Measurements from ENCODE around the gene RANBP3.

- TF ChIP-seq NRF1 (IDR thresholded peaks at IDR 0.05; ENCODE audit: low read depth, low read length) (no peak), TEAD4 (IDR thresholded peaks at IDR 0.05; ENCODE audit: borderline replicate concordance, insufficient read depth) (no peak), REST (IDR thresholded peaks at IDR 0.05; ENCODE audit: low read depth, low read length) (no peak), TCF12 (IDR thresholded peaks at IDR 0.05) (no peak), IRF3 (IDR thresholded peaks at IDR 0.05; ENCODE audit: low read depth, low read length) (no peak), YY1 (IDR thresholded peaks at IDR 0.05; ENCODE audit: low read depth) (no peak), POLR2AphosphoS5 (IDR thresholded peaks at IDR 0.05; ENCODE audit: low read depth, low read length) (no peak)
- TF ChIP-seq, protein P1, sequence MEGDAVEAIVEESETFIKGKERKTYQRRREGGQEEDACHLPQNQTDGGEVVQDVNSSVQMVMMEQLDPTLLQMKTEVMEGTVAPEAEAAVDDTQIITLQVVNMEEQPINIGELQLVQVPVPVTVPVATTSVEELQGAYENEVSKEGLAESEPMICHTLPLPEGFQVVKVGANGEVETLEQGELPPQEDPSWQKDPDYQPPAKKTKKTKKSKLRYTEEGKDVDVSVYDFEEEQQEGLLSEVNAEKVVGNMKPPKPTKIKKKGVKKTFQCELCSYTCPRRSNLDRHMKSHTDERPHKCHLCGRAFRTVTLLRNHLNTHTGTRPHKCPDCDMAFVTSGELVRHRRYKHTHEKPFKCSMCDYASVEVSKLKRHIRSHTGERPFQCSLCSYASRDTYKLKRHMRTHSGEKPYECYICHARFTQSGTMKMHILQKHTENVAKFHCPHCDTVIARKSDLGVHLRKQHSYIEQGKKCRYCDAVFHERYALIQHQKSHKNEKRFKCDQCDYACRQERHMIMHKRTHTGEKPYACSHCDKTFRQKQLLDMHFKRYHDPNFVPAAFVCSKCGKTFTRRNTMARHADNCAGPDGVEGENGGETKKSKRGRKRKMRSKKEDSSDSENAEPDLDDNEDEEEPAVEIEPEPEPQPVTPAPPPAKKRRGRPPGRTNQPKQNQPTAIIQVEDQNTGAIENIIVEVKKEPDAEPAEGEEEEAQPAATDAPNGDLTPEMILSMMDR (IDR thresholded peaks at IDR 0.05): no peak
- TF ChIP-seq, protein P2, sequence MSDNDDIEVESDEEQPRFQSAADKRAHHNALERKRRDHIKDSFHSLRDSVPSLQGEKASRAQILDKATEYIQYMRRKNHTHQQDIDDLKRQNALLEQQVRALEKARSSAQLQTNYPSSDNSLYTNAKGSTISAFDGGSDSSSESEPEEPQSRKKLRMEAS (IDR thresholded peaks at IDR 0.05; ENCODE audit: low read depth): no peak
Observed at GRCh38 chr19:5943045-5943444, 34.9 kb downstream of the RANBP3 start.
